ENCODE results near the gene KIAA0825.

DNA sequence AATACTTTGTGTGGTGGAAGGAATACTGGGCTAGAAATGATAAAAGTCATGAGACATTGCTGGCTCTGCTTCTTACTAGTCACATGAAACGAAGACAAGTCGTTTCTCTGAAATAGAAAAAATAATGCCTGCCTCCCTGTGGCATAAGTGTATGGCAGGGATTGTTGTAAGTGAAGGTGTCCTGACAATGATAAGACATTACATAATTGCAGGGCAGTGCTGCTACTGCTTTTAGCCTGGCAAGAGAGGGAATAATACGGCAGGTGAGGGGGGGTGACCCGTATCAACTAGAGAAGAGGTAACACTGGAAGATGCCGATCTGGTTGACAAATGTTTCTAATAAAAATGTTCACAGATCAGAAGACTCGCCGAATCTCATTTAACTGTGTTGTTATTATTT lies 314.3 kb downstream of the KIAA0825 start:
- no peak for TF ChIP-seq CTCF (IDR thresholded peaks at IDR 0.05)
- TF ChIP-seq POLR2A (IDR thresholded peaks at IDR 0.05) = no peak

All from testis (tissue), 2 donors.